GM18511 (cell line): ENCODE data around the gene ACTL8.

ENCODE experiments used
- ATAC-seq: cut with Tn5 transposase; IDR thresholded peaks from one replicate; pipeline ENCODE4 v1.9.1; 2021; ENCODE audit warnings: mild to moderate bottlenecking, moderate library complexity; ENCODE audit not compliant: unreplicated experiment

Gene ACTL8

GRCh38 chr1:17837233-17838030, 82.3 kb downstream of the ACTL8 start:
- no peak for ATAC-seq

- ATAC-seq, result no peak
Observed at GRCh38 chr1:17839641-17840196, 84.6 kb downstream of the ACTL8 start.

- no peak for ATAC-seq
Observed at GRCh38 chr1:17841944-17842343, 86.8 kb downstream of the ACTL8 start.

- no peak for ATAC-seq
Observed at GRCh38 chr1:17842686-17843085, 87.6 kb downstream of the ACTL8 start.

GRCh38 chr1:17844185-17844826, 89.2 kb downstream of the ACTL8 start:
- ATAC-seq, result no peak

GRCh38 chr1:17845583-17845982, 90.5 kb downstream of the ACTL8 start:
- no peak for ATAC-seq

GRCh38 chr1:17846341-17846740, 91.2 kb downstream of the ACTL8 start:
- no peak for ATAC-seq

GRCh38 chr1:17847111-17847510, 92.0 kb downstream of the ACTL8 start:
- no peak for ATAC-seq

- ATAC-seq, result no peak
Observed at GRCh38 chr1:17849216-17849615, 94.1 kb downstream of the ACTL8 start.

GRCh38 chr1:17851056-17851455, 95.9 kb downstream of the ACTL8 start:
- no peak for ATAC-seq

- no peak for ATAC-seq
Observed at GRCh38 chr1:17852383-17852782, 97.2 kb downstream of the ACTL8 start.

GRCh38 chr1:17853241-17853935, 98.3 kb downstream of the ACTL8 start:
- no peak for ATAC-seq

- no peak for ATAC-seq
Observed at GRCh38 chr1:17856496-17857108, 101.5 kb downstream of the ACTL8 start.

GRCh38 chr1:17857109-17857499, 102.0 kb downstream of the ACTL8 start:
- ATAC-seq, result no peak

GRCh38 chr1:17857996-17858395, 102.9 kb downstream of the ACTL8 start:
- no peak for ATAC-seq

GRCh38 chr1:17860812-17861211, 105.7 kb downstream of the ACTL8 start:
- ATAC-seq, result no peak

- no peak for ATAC-seq
Observed at GRCh38 chr1:17861685-17862084, 106.6 kb downstream of the ACTL8 start.

- ATAC-seq, result no peak
Observed at GRCh38 chr1:17862121-17862520, 107.0 kb downstream of the ACTL8 start.

- no peak for ATAC-seq
Observed at GRCh38 chr1:17865912-17866739, 111.0 kb downstream of the ACTL8 start.

GRCh38 chr1:17866740-17867029, 111.6 kb downstream of the ACTL8 start:
- no peak for ATAC-seq

GRCh38 chr1:17867470-17867869, 112.3 kb downstream of the ACTL8 start:
- no peak for ATAC-seq
